ENCODE data around the gene FXR1. TPM values are rescaled to one million over a fixed set of nuclear protein-coding genes. Genes with fewer than 3 reads are reported as not detected.

FXR1 gene
- total RNA-seq, 1 experiment from 2014 or later, result 245 TPM

DNA sequence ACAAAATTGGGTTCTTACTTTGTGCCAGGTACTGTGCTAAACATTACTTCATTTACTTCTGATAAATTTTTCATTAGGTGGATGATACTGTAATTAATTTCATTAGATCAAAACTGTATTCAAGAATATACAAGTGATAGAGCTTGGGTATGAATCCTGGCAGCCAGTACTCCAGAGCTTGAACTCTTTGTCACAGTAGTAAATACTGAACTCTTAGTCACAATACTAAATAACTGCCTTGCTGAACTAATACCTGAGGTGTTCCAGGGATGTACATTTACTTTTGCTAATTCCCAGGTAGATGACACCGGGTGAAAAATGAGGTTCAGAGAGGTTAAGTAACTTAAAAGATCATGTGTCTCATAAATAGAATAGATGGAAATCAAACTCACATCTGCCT is 20.3 kb downstream of the FXR1 start:
- ATAC-seq (no peak), DNase-seq (ENCODE audit: low spot score) (no peak)
- peaks cover 37% of the 10 kb centered on the region for H3K4me1 Mint-ChIP-seq
- peaks cover 33% of the 10 kb centered on the region for H3K36me3 Mint-ChIP-seq
- H3K4me3 Mint-ChIP-seq, result no peak overlapping the region
- CTCF ChIA-PET, result no interaction called here
- H3K27me3 Mint-ChIP-seq (ENCODE audit: low read depth), result no peaks in the 10 kb centered on the region
- peak overlapping the region; percentile 52; the same call in 1 of the 2 replicates for H3K27ac Mint-ChIP-seq
- TF ChIP-seq NR1H2 (CRISPR knock-in tag; IDR thresholded peaks at IDR 0.05), result no peak
- TF ChIP-seq, protein P1, sequence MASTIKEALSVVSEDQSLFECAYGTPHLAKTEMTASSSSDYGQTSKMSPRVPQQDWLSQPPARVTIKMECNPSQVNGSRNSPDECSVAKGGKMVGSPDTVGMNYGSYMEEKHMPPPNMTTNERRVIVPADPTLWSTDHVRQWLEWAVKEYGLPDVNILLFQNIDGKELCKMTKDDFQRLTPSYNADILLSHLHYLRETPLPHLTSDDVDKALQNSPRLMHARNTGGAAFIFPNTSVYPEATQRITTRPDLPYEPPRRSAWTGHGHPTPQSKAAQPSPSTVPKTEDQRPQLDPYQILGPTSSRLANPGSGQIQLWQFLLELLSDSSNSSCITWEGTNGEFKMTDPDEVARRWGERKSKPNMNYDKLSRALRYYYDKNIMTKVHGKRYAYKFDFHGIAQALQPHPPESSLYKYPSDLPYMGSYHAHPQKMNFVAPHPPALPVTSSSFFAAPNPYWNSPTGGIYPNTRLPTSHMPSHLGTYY (CRISPR knock-in tag; IDR thresholded peaks at IDR 0.05), result no peak
- TF ChIP-seq JUN (CRISPR knock-in tag; IDR thresholded peaks at IDR 0.05), result no peak
- TF ChIP-seq SP1 (CRISPR knock-in tag; conservative IDR thresholded peaks at IDR 0.05), result no peak
- TF ChIP-seq, protein P2, sequence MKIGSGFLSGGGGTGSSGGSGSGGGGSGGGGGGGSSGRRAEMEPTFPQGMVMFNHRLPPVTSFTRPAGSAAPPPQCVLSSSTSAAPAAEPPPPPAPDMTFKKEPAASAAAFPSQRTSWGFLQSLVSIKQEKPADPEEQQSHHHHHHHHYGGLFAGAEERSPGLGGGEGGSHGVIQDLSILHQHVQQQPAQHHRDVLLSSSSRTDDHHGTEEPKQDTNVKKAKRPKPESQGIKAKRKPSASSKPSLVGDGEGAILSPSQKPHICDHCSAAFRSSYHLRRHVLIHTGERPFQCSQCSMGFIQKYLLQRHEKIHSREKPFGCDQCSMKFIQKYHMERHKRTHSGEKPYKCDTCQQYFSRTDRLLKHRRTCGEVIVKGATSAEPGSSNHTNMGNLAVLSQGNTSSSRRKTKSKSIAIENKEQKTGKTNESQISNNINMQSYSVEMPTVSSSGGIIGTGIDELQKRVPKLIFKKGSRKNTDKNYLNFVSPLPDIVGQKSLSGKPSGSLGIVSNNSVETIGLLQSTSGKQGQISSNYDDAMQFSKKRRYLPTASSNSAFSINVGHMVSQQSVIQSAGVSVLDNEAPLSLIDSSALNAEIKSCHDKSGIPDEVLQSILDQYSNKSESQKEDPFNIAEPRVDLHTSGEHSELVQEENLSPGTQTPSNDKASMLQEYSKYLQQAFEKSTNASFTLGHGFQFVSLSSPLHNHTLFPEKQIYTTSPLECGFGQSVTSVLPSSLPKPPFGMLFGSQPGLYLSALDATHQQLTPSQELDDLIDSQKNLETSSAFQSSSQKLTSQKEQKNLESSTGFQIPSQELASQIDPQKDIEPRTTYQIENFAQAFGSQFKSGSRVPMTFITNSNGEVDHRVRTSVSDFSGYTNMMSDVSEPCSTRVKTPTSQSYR (CRISPR knock-in tag; IDR thresholded peaks at IDR 0.05), result no peak
- no peak for TF ChIP-seq ATF1 (CRISPR knock-in tag; IDR thresholded peaks at IDR 0.05)
- TF ChIP-seq, protein P3, sequence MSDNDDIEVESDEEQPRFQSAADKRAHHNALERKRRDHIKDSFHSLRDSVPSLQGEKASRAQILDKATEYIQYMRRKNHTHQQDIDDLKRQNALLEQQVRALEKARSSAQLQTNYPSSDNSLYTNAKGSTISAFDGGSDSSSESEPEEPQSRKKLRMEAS (CRISPR knock-in tag; IDR thresholded peaks at IDR 0.05), result no peak
- TF ChIP-seq, protein P4, sequence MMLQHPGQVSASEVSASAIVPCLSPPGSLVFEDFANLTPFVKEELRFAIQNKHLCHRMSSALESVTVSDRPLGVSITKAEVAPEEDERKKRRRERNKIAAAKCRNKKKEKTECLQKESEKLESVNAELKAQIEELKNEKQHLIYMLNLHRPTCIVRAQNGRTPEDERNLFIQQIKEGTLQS (CRISPR knock-in tag; conservative IDR thresholded peaks at IDR 0.05), result no peak
- no peak for TF ChIP-seq JAZF1 (CRISPR knock-in tag; IDR thresholded peaks at IDR 0.05)
- TF ChIP-seq ZNF423 (CRISPR knock-in tag; IDR thresholded peaks at IDR 0.05), result no peak
- no peak for TF ChIP-seq ZNF138 (CRISPR knock-in tag; conservative IDR thresholded peaks at IDR 0.05)
- H3K9me3 Mint-ChIP-seq, result peaks cover 3% of the 10 kb centered on the region; the same call in 1 of the 2 replicates
- POLR2A ChIA-PET, result no interaction called here

DNA sequence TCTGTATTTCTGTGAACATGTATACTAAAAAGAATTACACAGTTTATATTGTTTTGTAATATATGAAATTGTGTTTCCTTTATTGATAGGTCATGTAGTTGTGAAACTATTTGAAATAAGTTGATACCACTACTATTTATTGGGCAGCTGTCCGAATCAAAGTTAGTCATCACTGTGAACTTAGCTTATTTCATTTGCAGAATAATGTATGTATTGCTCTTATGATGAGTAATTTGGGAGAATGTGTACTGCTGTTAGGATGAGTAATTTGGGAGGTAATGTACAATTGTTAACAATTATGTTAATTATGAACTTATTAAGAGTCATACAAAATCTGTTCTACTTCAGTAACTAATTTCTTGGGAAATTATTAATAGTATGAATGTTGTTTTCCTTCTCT is 22.2 kb downstream of the FXR1 start:
- ATAC-seq, result no peak
- POLR2A ChIA-PET, result no interaction called here
- TF ChIP-seq, protein P5, sequence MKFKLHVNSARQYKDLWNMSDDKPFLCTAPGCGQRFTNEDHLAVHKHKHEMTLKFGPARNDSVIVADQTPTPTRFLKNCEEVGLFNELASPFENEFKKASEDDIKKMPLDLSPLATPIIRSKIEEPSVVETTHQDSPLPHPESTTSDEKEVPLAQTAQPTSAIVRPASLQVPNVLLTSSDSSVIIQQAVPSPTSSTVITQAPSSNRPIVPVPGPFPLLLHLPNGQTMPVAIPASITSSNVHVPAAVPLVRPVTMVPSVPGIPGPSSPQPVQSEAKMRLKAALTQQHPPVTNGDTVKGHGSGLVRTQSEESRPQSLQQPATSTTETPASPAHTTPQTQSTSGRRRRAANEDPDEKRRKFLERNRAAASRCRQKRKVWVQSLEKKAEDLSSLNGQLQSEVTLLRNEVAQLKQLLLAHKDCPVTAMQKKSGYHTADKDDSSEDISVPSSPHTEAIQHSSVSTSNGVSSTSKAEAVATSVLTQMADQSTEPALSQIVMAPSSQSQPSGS (CRISPR knock-in tag; IDR thresholded peaks at IDR 0.05; ENCODE audit: borderline replicate concordance, low read depth), result no peak
- TF ChIP-seq OVOL2 (CRISPR knock-in tag; IDR thresholded peaks at IDR 0.05; ENCODE audit: borderline replicate concordance), result no peak
- no peak for TF ChIP-seq JUN (CRISPR knock-in tag; IDR thresholded peaks at IDR 0.05)
- TF ChIP-seq, protein P6, sequence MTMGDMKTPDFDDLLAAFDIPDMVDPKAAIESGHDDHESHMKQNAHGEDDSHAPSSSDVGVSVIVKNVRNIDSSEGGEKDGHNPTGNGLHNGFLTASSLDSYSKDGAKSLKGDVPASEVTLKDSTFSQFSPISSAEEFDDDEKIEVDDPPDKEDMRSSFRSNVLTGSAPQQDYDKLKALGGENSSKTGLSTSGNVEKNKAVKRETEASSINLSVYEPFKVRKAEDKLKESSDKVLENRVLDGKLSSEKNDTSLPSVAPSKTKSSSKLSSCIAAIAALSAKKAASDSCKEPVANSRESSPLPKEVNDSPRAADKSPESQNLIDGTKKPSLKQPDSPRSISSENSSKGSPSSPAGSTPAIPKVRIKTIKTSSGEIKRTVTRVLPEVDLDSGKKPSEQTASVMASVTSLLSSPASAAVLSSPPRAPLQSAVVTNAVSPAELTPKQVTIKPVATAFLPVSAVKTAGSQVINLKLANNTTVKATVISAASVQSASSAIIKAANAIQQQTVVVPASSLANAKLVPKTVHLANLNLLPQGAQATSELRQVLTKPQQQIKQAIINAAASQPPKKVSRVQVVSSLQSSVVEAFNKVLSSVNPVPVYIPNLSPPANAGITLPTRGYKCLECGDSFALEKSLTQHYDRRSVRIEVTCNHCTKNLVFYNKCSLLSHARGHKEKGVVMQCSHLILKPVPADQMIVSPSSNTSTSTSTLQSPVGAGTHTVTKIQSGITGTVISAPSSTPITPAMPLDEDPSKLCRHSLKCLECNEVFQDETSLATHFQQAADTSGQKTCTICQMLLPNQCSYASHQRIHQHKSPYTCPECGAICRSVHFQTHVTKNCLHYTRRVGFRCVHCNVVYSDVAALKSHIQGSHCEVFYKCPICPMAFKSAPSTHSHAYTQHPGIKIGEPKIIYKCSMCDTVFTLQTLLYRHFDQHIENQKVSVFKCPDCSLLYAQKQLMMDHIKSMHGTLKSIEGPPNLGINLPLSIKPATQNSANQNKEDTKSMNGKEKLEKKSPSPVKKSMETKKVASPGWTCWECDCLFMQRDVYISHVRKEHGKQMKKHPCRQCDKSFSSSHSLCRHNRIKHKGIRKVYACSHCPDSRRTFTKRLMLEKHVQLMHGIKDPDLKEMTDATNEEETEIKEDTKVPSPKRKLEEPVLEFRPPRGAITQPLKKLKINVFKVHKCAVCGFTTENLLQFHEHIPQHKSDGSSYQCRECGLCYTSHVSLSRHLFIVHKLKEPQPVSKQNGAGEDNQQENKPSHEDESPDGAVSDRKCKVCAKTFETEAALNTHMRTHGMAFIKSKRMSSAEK (CRISPR knock-in tag; IDR thresholded peaks at IDR 0.05; ENCODE audit: borderline replicate concordance), result no peak
- TF ChIP-seq, protein P7, sequence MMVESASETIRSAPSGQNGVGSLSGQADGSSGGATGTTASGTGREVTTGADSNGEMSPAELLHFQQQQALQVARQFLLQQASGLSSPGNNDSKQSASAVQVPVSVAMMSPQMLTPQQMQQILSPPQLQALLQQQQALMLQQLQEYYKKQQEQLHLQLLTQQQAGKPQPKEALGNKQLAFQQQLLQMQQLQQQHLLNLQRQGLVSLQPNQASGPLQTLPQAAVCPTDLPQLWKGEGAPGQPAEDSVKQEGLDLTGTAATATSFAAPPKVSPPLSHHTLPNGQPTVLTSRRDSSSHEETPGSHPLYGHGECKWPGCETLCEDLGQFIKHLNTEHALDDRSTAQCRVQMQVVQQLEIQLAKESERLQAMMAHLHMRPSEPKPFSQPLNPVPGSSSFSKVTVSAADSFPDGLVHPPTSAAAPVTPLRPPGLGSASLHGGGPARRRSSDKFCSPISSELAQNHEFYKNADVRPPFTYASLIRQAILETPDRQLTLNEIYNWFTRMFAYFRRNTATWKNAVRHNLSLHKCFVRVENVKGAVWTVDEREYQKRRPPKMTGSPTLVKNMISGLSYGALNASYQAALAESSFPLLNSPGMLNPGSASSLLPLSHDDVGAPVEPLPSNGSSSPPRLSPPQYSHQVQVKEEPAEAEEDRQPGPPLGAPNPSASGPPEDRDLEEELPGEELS (CRISPR knock-in tag; IDR thresholded peaks at IDR 0.05), result no peak
- TF ChIP-seq, protein P3 (CRISPR knock-in tag; IDR thresholded peaks at IDR 0.05), result no peak
- TF ChIP-seq, protein P8, sequence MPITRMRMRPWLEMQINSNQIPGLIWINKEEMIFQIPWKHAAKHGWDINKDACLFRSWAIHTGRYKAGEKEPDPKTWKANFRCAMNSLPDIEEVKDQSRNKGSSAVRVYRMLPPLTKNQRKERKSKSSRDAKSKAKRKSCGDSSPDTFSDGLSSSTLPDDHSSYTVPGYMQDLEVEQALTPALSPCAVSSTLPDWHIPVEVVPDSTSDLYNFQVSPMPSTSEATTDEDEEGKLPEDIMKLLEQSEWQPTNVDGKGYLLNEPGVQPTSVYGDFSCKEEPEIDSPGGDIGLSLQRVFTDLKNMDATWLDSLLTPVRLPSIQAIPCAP (CRISPR knock-in tag; IDR thresholded peaks at IDR 0.05), result no peak
- no peak for TF ChIP-seq NFATC4 (CRISPR knock-in tag; IDR thresholded peaks at IDR 0.05)
- TF ChIP-seq SOX15 (CRISPR knock-in tag; IDR thresholded peaks at IDR 0.05), result no peak
- TF ChIP-seq ZNF232 (CRISPR knock-in tag; IDR thresholded peaks at IDR 0.05), result no peak
- no peak for TF ChIP-seq NR1H2 (CRISPR knock-in tag; IDR thresholded peaks at IDR 0.05)
- no peak for TF ChIP-seq JAZF1 (CRISPR knock-in tag; IDR thresholded peaks at IDR 0.05)
- no peak for TF ChIP-seq SP1 (CRISPR knock-in tag; conservative IDR thresholded peaks at IDR 0.05)
- TF ChIP-seq, protein P9, sequence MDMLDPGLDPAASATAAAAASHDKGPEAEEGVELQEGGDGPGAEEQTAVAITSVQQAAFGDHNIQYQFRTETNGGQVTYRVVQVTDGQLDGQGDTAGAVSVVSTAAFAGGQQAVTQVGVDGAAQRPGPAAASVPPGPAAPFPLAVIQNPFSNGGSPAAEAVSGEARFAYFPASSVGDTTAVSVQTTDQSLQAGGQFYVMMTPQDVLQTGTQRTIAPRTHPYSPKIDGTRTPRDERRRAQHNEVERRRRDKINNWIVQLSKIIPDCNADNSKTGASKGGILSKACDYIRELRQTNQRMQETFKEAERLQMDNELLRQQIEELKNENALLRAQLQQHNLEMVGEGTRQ (CRISPR knock-in tag; IDR thresholded peaks at IDR 0.05), result no peak
- TF ChIP-seq EMX1 (CRISPR knock-in tag; IDR thresholded peaks at IDR 0.05), result no peak

More for the DNA sequence above, 22.2 kb downstream of the FXR1 start:
- no peak for DNase-seq (ENCODE audit: low spot score)
- Mint-ChIP-seq H3K9me3 (no peaks in the 10 kb centered on the region), H3K4me3 (no peak overlapping the region), H3K27ac (no peak overlapping the region), H3K4me1 (peaks cover 23% of the 10 kb centered on the region), H3K27me3 (ENCODE audit: low read depth) (no peaks in the 10 kb centered on the region), H3K36me3 (peaks cover 30% of the 10 kb centered on the region)
- CTCF ChIA-PET, result no interaction called here
